ENCODE data around the gene ZSCAN29. TPM values are rescaled to one million over a fixed set of nuclear protein-coding genes. Genes with fewer than 3 reads are reported as not detected.

Gene ZSCAN29
- total RNA-seq, 1 donor from 2014 or later: 7.8 TPM

GRCh38 chr15:43312378-43312777 is 58.5 kb downstream of the ZSCAN29 start:
- no peaks in the 10 kb centered on the region for H3K9me3 ChIP-seq
- no peak overlapping the region for H3K4me3 ChIP-seq
- intact Hi-C loops (cut with DNase I): no loop called here
- H3K4me1 ChIP-seq: no peaks in the 10 kb centered on the region
- no peak for TF ChIP-seq CTCF (IDR thresholded peaks at IDR 0.05)
- DNase-seq (ENCODE audit: low spot score in 2 of 2): no peak
- H3K27me3 ChIP-seq: no peaks in the 10 kb centered on the region
- H3K27ac ChIP-seq: no peak overlapping the region
- no peaks in the 10 kb centered on the region for H3K36me3 ChIP-seq

Other genes with a start within 250 kb of the ZSCAN29 start
- 9.0 TPM for gene TMEM62, start 237.5 kb downstream of the ZSCAN29 start, total RNA-seq
- 44.9 TPM for gene CCNDBP1, start 185.6 kb downstream of the ZSCAN29 start, total RNA-seq
- not detected for gene EPB42, start 150.0 kb downstream of the ZSCAN29 start, total RNA-seq
- not detected for gene TGM5, start 104.1 kb downstream of the ZSCAN29 start, total RNA-seq
- not detected for gene TGM7, start 68.8 kb downstream of the ZSCAN29 start, total RNA-seq
- 1.2 TPM for gene LCMT2, start 40.5 kb downstream of the ZSCAN29 start, total RNA-seq
- 13.4 TPM for gene TUBGCP4, start 58 bp upstream of the ZSCAN29 start, total RNA-seq
- 34.6 TPM for gene TP53BP1, start 122.1 kb upstream of the ZSCAN29 start, total RNA-seq
- 19.9 TPM for gene MAP1A, start 146.6 kb upstream of the ZSCAN29 start, total RNA-seq
- gene PPIP5K1, start 219.2 kb upstream of the ZSCAN29 start, total RNA-seq: 99.2 TPM
- not detected for gene CKMT1B, start 223.0 kb upstream of the ZSCAN29 start, total RNA-seq
- not detected for gene STRC, start 247.8 kb upstream of the ZSCAN29 start, total RNA-seq